Transverse colon (tissue), 3 donors: ENCODE data around the gene ZFP57.

Source experiments
- CTCF ChIP-seq, 5 experiments: fragments of 200-600 bp in 3 of 5; fragments of 450-650 bp in 2 of 5; sonication (generic) in 3 of 5; IDR thresholded peaks; 1 replicate in 2 of 5; 2 replicates in 3 of 5; pipeline ENCODE4 v1.5.1; 2016 to 2017; ENCODE audit warnings: antibody characterized with exemption in 5 of 5, inconsistent platforms in 3 of 5, mild to moderate bottlenecking in 2 of 5, moderate library complexity in 1 of 5
- POLR2A ChIP-seq: fragments of 450-650 bp; IDR thresholded peaks from one replicate; pipeline ENCODE4 v1.6.1; 2016; ENCODE audit warnings: antibody characterized with exemption, mild to moderate bottlenecking, moderate library complexity

- TF ChIP-seq CTCF (IDR thresholded peaks at IDR 0.05) (no peak), POLR2A (no peak)
Measured at GRCh38 chr6:29675561-29675960, 5.4 kb downstream of the ZFP57 start.
